Measurements from ENCODE around the gene BST1.

DNA sequence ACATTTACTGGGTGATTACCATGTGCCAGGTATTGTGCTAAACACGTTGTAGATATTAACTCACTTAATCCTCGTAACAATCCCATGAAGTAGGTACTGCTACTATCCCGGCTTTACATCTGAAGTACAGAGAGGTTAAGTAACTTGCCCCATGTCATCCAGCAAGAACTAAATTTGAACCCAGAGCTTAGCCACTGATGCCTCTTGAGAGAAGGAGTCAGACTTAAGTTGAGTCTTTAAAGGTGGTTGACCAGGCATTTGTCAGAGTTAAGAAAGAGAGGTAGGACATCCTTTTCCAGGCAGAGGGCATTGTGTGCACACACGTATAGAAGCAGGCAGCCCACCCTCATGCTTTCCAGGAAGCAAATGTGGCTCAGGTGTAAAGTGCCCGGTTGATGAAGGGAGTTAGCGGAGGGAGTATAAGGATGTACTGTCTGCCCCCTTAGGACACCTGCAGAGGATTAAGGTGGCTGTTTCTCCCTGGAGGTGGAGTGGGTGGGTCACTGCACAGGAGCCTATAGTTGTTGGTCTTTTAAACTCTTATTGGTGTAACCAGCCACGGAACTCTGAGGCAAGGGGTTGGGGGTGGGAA is 74.9 kb downstream of the BST1 start:
- TF ChIP-seq SIN3A (IDR thresholded peaks at IDR 0.05; ENCODE audit: borderline replicate concordance, insufficient read depth, low read length), result no peak
- TF ChIP-seq, protein P1, sequence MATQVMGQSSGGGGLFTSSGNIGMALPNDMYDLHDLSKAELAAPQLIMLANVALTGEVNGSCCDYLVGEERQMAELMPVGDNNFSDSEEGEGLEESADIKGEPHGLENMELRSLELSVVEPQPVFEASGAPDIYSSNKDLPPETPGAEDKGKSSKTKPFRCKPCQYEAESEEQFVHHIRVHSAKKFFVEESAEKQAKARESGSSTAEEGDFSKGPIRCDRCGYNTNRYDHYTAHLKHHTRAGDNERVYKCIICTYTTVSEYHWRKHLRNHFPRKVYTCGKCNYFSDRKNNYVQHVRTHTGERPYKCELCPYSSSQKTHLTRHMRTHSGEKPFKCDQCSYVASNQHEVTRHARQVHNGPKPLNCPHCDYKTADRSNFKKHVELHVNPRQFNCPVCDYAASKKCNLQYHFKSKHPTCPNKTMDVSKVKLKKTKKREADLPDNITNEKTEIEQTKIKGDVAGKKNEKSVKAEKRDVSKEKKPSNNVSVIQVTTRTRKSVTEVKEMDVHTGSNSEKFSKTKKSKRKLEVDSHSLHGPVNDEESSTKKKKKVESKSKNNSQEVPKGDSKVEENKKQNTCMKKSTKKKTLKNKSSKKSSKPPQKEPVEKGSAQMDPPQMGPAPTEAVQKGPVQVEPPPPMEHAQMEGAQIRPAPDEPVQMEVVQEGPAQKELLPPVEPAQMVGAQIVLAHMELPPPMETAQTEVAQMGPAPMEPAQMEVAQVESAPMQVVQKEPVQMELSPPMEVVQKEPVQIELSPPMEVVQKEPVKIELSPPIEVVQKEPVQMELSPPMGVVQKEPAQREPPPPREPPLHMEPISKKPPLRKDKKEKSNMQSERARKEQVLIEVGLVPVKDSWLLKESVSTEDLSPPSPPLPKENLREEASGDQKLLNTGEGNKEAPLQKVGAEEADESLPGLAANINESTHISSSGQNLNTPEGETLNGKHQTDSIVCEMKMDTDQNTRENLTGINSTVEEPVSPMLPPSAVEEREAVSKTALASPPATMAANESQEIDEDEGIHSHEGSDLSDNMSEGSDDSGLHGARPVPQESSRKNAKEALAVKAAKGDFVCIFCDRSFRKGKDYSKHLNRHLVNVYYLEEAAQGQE (IDR thresholded peaks at IDR 0.05; ENCODE audit: insufficient read depth in 1 of 2, low read depth in 2 of 2, low read length in 2 of 2), result no peak
- no peak for TF ChIP-seq POLR2AphosphoS5 (IDR thresholded peaks at IDR 0.05; ENCODE audit: low read depth, low read length)
- TF ChIP-seq TAF1 (IDR thresholded peaks at IDR 0.05; ENCODE audit: borderline replicate concordance, insufficient read depth, low read length), result no peak

Measured in PFSK-1 (cell line).